Activated CD4-positive, alpha-beta T cell treated with anti-CD3 and anti-CD28 coated beads, Interleukin-2, Interleukin-4, amounts not matched to agents 100 ng/mL and 50 ng/mL, durations not matched to agents 16 hours and 8 hours (primary cell): ENCODE data around the gene GZMB.
"Not testable (repeated sequence)": the region's sequence is repeated elsewhere in the genome, so short reads cannot be mapped to it uniquely, and the experiment has no call there.

Source experiments
- DNase-seq: peaks from one replicate; pipeline ENCODE4 v3.0.0-alpha.2; 2020; ENCODE audit warnings: low spot score

GZMB gene

GRCh38 chr14:24631749-24632335, 2.1 kb downstream of the GZMB start:
- no peak for DNase-seq

- no peak for DNase-seq
Observed at GRCh38 chr14:24630872-24631477, 3.0 kb downstream of the GZMB start.

- DNase-seq = no peak
Observed at GRCh38 chr14:24630087-24630871, 3.7 kb downstream of the GZMB start.

GRCh38 chr14:24629521-24629920, 4.5 kb downstream of the GZMB start:
- DNase-seq = no peak

DNA sequence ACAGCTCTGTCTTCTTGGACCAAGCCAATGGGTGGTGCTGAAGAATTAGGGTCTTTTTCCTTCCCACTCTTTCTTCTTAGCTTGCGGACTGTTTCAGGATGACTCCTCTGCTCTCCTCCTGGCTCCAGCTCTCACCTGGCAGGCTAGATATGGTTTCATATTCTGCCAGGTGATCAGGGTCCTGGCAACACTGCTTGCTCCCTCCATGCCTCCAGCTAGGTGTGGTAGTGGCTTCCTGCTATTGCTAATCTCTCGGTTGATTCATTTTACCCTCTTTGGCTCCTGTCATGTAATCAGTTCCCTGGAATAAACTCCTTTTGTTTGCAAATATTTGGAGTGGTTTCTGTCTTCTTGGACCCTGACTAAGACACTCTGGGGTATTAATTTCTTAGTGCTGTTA, 20.2 kb downstream of the GZMB start:
- no peak for DNase-seq

DNA sequence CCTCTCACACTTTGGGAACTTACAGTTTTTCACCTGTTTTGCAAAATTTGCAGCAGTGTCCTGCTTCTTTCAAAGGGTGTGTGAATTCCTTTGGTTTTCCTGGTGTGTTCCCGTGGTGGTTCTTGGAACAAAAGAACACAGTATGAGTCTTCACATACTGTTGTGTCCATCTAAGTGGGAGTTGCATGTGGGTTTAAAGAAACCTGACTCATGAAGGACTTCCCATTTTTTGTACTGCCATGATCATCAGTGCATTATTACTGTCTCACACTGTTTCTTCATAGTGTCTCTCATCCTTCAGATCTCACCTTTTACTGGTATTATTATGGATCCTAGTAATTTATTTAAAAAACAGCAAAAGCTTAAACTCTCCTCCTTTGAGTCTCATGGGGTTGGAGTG, 20.7 kb downstream of the GZMB start:
- DNase-seq = no peak

DNA sequence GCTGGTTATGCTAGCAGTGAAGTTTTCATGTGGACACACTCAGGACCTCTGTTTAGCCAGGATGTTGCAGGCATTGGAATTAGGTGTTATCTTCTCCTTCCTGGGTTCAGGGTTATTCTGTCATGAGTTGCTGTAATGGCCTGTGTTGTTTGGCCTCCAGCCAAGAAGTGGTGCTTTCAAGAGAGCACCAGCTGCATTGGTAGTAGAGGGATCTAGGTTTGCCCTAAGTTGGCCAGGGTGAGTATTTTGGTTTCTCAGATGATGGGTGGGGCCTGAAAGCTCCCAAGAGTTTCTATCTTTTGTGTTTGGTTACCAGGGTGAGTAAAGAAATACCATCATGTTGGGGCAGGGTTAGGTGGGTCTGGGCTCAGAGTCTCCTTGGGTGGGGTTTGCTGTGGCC, 21.8 kb downstream of the GZMB start:
- DNase-seq = no peak

DNA sequence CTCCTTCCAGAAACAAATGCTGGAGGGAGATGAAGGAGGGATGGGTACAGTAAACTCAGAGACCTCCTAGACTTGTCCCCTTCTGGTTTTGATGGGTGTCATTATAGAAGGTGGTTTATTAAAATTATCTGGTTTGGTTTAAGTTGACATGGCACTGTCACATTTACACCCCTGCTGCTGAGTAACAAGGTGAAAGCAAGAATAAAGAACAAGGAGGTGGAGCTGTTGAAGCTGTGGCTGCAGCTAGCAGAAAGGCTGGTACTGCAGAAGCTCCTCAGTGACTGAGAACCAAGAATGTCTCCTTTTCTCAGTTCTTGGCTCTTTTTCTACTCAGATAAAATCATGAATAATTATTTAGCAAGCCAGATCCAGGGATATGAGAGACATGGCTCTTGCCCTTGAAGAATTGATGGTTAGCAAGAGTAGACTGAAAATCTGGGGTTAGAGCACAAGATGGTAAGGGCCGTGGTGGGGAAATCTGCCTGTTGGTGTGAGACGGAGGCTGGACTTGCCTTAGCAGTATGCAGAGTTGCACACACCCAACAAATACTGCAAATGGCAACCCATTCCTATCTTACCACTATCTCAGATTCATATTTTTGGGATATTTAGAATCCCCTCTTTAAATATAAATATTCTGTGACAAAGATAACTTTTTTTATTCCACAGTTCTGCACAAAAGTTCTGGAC, 24.2 kb downstream of the GZMB start, which contains the start of gene GZMH:
GZMH (minus strand) TSS at position 31 of the 690 bp plus-strand sequence. CDS start 72 bp downstream, outside the sequence.
- peak; percentile 56 for DNase-seq

DNA sequence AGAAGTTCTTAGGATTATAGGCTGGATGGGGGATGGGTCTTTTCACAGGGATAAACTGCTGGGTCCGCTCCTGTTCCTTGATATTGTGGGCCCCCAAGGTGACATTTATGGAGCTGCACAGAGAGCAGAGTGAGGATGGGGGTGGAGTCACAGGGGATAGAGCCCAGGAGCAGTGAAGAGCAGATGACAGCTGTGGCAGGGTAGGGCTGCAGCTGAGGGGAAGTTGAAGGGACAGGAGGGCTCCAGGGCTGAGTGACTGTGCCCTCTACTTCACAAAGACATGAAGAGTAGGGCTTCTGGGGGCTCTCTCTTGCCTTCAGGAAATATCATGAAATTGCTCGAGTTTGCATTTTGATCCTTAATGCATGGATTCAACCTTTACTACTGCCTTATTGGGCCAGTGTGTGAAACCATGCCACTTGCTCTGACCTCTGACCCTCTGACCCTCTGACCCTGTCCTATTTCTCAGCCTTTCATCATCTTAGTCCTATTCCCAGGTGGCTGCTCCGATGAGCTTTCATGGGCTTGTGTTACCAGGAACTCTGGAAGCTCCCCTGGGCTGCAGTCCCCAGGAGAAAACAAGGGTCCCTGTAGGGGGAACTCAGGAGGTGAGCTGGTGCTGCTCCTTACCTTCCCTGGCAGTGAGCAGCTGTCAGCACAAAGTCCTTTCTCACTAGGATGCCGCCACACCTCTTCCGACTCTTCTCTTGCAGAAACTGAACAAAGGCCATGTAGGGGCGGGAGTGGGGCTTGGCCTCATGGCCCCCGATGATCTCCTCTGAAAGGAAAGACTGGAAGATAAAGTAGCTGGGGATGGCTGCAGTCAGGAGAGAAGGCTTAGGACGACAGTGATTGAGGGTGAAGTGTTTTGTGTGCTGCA, 26.1 kb downstream of the GZMB start:
- no peak for DNase-seq

DNA sequence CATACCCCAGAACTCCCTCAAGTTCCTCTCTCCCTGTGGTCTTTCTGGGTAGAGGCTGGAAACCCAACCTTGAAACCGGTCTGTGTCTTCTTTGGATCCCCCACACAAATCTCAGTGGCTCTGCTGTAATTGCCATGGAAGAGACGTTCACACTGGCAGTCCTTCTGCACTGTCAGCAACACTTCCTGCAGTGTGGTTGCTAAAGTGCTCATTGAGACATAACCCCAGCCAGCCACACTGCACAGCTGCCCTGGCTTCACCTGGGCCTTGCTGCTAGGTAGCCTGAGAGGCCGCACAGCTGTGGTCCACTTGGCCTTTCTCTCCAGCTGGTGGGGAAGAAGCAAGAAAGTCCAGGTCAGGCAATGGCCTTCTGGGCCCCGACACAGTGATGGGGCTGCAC, 26.9 kb downstream of the GZMB start:
- DNase-seq = peak; percentile 33

- DNase-seq = no peak
Observed at GRCh38 chr14:24606297-24606696, 27.7 kb downstream of the GZMB start.

DNA sequence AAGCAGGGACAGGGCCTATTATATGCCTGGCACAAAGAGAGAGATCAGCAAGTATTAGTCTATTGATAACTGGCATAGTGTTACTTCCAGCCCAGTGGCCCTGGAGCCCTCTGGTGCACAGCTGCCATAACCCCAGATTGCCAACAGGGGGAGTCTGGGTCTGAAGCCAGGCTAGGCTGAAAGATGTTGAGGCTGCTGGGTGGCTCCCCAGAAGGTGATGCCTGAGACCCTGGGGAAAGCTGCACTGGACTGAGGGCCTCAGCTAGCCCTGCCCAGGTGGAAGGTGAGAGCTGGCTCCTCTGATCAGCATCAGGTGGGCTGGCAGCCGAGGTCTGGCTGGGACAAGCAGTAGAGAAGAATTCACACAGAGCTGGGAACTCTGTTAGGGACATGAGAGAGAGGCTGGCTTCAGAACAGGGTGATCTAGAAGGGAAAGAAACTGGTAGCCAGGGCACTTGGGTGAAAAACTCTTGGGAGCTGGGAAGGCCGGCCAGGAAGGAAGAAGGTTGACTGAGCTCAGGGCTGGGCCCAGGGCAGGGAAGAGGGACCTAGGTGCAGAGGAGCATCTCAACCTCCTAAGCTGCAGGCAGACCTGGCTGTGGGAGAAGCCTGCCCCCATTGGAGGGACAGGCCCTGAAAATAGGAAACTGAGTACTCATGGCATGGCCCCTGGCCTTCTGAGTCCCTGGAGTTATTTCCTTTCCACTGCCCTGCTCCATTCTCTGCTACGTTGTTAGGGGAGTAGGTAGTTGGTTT, 28.4 kb downstream of the GZMB start:
- peak; percentile 83 for DNase-seq

DNA sequence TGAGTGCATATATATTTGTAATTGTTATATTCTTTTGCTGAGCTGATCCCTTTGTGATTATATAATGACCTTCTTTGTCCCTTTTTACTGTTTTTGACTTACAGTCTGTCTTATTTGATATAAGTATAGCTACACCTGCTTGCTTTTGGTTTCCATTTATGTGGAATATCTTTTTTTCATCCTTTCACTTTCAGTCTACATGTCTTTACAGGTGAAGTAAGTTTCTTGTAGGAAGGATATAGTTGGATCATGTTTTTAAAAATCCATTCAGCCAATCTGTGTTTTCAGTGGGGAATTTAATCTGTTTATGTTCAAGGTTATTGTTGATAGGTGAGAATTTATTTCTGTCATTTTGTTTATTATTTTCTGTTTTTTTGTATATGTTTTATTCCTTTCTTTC, 36.6 kb downstream of the GZMB start:
- no peak for DNase-seq

DNA sequence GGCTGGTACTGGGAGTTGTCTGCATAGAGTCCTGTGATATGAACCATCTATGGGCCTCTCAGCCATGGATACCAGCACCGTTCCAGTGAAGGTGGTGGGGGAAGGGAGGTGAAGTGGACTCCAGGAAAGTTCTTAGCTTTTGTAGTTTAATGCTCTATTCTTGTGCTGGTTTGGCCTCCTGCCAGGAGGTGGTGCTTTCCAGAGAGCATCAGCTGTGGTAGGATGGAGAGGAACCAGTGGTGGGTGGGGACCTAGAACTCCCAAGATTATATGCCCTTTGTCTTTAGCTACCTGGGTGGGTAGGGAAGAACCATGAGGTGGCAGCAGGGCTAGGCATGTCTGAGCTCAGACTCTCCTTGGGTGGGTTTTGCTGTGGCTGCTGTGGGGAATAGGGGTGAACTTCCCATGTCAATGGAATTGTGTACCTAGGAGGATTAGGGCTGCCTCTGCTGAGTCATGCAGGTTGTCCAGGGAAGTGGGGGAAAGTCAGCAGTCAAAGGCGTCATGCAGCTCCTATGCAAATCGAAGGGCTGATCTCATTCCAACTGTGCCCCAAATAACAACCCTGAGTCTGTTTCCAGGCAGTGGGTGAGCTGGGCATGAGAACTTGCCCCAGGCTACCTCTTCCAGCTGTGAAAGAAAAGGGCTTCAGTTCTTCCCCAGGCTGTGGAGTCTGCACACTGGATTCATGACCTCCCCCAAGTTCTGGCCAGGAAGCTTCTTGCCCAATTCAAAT, 38.7 kb downstream of the GZMB start:
- no peak for DNase-seq

GRCh38 chr14:24591004-24591403, 43.0 kb downstream of the GZMB start:
- not testable (repeated sequence) for DNase-seq

GRCh38 chr14:24584402-24584801, 49.6 kb downstream of the GZMB start:
- DNase-seq = not testable (repeated sequence)
